NCI-H1417 (cell line): ENCODE measurements around the gene PARD3.

Experiments
- DNase-seq, 3 experiments: peaks; one replicate each; lab custom pipeline; 2025; lab: John Stamatoyannopoulos, UW

Gene PARD3

GRCh38 chr10:34219753-34220548 is 595.1 kb downstream of the PARD3 start:
- peak in 2 of 3 experiments; percentile 43 to 80 for DNase-seq

- no peak for DNase-seq
Observed at GRCh38 chr10:34217524-34217923, 597.6 kb downstream of the PARD3 start.

GRCh38 chr10:34216348-34216945 is 598.6 kb downstream of the PARD3 start:
- no peak for DNase-seq

- DNase-seq, result no peak
Observed at GRCh38 chr10:34213805-34214197, 601.3 kb downstream of the PARD3 start.

DNA sequence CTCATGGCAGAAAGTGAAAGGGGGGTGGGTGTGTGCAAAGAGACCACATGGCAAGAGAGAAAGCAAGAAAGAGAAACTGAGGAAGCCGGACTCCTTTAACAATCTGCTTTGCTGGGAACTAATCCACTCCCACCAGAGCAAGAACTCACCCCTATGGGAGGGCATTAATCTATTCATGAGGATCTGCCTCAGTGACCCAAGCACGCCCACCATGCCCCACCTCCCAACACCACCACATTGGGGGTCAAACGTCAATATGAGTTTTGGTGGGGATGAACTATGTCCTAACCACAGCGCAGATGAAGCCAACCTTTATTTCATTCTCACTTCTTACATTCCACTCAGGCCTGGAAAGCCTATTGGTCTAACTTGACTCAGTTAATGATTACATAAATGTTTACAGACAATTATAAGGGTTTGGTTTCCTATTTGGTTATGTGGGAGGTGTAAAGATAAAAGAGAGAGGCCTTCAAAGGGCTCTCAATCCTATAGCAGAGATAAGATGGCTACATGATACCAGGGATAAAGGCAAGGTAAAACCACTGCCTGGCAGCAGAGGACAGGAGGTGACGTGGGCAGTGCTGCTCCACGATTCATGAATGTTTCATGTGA is 601.8 kb downstream of the PARD3 start:
- DNase-seq, result no peak

DNA sequence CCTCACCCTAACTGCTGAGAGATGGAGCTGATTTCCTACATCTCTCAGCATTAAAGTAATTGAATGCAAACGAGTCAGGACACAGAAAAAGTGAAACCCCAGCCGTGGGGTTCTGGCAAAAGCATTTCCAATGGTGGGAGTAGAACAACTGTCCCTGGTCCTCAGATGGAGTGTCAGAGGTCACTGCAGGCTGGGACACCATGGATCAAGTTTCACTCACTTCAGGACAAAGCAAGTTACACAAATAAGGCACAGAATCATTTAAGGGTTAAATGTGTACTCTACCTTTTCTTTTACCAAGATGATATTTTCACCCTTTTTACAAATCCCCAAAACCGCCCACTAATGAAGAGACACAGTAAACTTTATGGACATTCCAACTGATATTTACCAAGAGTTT is 607.8 kb downstream of the PARD3 start:
- no peak for DNase-seq

DNA sequence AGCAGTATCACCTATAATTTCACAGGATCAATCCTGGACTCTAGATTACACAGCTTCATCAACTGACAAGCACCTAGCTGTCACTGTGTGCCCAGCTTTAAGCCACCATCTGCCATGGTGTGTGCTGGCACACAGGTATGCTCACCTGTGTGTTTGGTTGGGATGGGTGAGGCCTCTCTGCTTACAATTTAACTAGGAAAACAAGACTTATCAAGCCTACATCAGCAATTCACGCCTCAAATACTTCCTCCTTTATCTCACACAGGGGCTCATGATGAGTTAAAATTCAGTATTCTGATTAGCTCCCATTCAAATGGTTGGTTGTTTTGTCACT is 608.2 kb downstream of the PARD3 start:
- no peak for DNase-seq

DNA sequence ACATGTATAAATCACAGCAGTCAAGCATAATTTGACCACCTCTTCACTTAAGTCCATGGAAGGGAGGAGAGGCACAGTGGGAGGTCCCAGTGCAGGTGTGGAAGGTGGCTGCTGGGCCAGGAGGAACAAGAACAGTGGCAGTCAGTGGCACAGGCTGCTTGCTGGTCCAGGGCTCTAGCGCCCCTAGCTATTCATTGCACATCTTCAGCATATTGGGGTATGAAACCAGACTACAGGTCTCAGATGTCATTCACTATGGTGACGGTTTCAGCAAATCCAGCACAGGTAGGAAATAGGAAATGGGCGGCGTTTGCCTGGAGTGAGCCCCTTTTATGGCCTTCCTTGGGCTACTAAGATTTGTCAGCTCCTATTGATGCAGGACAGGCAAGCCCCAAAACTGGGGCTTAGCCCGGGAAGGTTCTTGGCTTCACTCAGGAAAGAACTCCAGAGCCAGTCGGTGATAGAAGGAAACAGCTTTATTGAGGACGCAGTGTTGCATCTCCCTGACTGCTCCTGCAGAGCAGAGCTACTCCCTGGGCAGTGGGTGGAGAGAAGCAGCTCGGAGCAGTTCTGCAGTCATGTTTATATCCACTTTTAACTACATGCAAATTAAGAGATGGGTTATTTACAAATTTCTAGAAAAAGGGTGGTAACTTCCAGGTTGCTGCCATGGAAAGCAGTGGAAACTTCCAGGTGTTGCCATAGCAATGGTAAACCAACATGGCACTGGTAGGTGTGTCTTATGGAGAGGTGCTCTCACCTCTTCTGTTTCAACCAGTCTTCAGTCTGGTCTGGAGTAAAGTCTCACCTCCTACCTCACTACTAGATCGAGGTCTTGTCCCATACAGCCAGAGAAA is 608.8 kb downstream of the PARD3 start:
- peak in 1 of 3 experiments; percentile 8 for DNase-seq

DNA sequence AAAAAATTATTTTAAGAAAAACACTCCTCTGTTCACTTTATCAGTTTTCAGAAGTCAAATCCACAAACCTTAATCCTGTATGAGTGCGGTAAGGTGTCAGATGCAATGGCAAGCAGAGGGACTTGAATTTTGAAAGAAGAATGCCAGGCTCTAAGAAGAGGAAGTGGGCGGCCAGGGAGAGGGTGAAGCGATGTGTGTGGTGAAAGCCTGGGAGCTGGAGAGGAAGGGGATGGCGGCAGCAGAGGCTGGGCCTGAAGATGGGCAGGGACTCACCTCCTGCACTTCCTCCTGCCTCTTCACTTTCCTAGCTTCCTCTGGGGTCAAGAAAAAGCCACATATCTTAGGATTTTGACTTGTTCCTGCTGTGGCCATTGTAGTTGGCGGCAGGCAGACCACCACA is 609.6 kb downstream of the PARD3 start:
- DNase-seq, result no peak

DNA sequence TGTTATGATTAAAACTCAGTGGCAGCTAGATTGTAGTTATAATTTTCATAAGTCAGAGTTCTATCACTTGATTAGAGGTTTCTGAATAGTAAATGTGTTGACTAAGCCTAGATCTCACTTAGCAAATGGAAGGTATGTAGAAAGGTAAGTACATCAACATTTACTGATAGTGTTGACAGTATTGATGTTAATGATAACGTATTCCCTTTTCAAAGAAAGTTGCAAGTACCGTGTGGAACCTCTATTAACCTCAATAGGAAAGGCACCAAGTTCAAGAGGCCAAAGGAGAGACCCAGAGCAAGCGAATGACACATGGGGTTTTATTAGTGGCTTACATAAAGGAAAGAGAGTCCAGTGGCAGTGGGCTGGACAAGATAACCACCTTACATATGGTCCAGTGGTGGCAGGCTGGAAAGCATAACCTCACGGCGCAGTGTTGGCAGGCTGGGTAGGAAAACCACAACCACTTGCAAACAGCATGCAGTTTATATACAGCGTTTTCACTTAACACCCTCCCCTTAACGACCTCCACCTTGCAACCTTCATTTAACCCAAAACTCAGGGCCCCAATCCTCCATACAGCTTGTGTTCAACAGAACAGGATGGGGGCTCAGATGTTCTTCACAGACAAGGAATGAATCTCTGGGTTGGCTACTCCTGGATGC is 611.0 kb downstream of the PARD3 start:
- DNase-seq, result no peak

DNA sequence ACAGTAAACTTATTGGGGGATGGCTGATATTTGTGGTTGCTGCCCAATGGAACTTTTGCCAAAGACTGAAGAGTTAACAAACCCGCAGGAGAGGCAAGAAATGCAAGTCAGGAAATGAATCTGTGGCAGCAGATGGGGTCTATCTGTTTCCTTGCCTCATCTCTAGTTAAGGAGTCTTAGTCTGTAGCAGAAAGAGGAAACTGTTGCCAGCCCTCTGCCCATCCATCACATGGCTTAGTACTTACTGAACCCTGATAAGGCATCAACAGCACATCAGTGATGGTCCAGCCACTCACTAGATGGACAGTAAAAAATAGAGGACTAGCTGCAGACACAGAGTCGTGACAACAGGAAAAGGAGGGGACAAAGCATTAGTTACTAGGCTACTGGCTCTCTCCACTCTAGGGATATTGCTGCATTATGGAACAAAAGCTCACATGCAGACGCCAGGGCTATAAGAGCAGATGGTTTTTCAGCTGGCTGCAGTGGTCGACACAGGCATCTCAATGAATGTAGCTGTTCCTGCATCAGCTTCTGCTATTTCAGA is 614.7 kb downstream of the PARD3 start:
- DNase-seq, result peak; percentile 5 to 85 (median 58)

- peak in 1 of 3 experiments; percentile 3 for DNase-seq
Observed at GRCh38 chr10:34198953-34199352, 616.1 kb downstream of the PARD3 start.

GRCh38 chr10:34196058-34196433 is 619.0 kb downstream of the PARD3 start:
- no peak for DNase-seq

DNA sequence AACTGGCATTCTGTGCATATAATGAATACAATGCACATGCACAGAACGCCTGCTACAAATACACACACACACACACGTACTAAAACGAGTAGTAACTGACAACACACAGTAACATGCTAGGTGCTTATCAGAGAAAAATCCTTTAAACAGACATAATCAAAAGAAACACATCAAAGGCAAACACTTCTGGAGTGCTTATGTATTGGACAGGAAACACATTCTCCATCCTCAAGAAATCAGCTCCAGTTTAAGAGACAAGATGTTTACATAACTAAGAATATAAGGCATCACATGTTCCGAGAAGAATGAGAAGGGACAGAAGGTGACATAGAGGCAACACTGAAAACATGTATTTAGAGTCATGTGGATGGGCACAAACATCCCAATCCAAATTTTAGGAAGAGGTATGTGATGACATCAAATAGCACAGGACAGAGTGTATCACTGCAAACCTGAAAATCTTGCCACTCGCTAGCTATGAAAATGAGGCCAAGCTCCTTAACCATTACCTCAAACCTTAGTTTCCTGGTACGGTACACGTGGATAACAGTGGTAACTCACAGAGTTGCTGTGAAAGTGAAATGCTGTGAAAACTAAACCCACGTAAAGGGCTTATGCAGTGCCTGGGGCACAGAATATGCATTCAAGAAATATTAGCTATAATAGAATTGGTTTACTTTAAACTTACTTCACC is 619.6 kb downstream of the PARD3 start:
- DNase-seq, result peak in 1 of 3 experiments; percentile 2

DNA sequence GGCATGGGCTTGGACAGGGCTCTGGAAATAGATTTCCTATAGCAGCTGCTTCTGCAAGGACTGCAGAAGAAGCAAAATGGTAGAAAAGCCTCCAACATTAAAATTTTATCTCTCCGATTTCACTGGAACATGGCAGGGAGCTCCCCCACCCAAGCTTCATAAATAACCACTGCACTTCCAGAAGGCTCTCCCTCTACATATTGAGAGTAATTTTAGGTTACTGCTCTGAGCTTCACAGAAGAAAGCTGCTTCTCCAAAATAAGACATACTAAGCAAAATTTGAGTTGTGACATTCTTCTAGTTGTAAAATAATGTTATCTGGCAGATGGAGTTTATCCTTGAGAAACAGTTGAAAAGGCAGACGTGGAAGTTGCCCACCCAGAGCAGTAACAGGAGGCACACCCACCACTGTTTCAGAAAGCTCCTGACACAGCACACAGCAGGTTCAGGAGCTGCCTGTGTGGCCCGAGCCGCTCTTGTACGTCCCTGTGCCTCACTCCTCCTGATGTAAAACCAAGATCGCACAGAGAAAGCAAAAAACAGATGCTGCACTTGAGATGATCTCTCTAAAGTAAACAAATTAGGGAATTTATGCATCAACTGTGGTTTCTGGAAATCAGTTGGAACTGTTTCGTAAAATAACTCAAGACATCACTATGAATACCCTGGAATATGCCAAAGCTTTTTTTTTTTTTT is 621.0 kb downstream of the PARD3 start:
- DNase-seq, result peak in 1 of 3 experiments; percentile 12

GRCh38 chr10:34192646-34193045 is 622.5 kb downstream of the PARD3 start:
- DNase-seq, result no peak

- no peak for DNase-seq
Observed at GRCh38 chr10:34191406-34191805, 623.7 kb downstream of the PARD3 start.

- no peak for DNase-seq
Observed at GRCh38 chr10:34190580-34190979, 624.5 kb downstream of the PARD3 start.

- DNase-seq, result no peak
Observed at GRCh38 chr10:34189830-34190229, 625.3 kb downstream of the PARD3 start.

- no peak for DNase-seq
Observed at GRCh38 chr10:34188221-34188620, 626.9 kb downstream of the PARD3 start.
